ENCODE results near the gene CSGALNACT2. TPM values are rescaled to one million over a fixed set of nuclear protein-coding genes. Genes with fewer than 3 reads are reported as not detected.

The CSGALNACT2 gene
- total RNA-seq, 1 experiment from 2014 or later: 6.4 TPM

- Histone ChIP-seq H3K4me1 (no peaks in the 10 kb centered on the region), H3K9me3 (no peaks in the 10 kb centered on the region), H3K4me3 (ENCODE audit: low read depth, low read length) (no peak overlapping the region), H3K27me3 (replicated peaks; ENCODE audit: control insufficient read depth, insufficient read depth, low read length) (no peaks in the 10 kb centered on the region), H3K36me3 (ENCODE audit: control insufficient read depth, insufficient read depth, low read length) (no peaks in the 10 kb centered on the region)
- no peaks in the 10 kb centered on the region for H3K9me3 Mint-ChIP-seq (ENCODE audit: unreplicated experiment)
- no peaks in the 10 kb centered on the region for H3K4me1 Mint-ChIP-seq (ENCODE audit: low read depth, unreplicated experiment)
- H3K4me3 Mint-ChIP-seq (ENCODE audit: unreplicated experiment): no peak overlapping the region
- no TSS peak for BruUV-seq (replicated peaks)
- no peak overlapping the region for H3K27ac Mint-ChIP-seq (ENCODE audit: unreplicated experiment)
- H3K27me3 Mint-ChIP-seq (ENCODE audit: insufficient read depth, unreplicated experiment): no peaks in the 10 kb centered on the region
- peak in 1 of 2 experiments; percentile 35 for DNase-seq
- TF ChIP-seq CTCF (IDR thresholded peaks at IDR 0.05; ENCODE audit: insufficient read depth in 1 of 2, low read depth in 1 of 2, low read length in 1 of 2, severe bottlenecking in 1 of 2, unreplicated experiment in 1 of 2): no peak
- intact Hi-C loops (cut with micrococcal nuclease; ENCODE audit: unreplicated experiment): loop anchor here (5.0 kb wide), 1 partner anchor 256 kb away; no protein-coding TSS in a partner anchor
- ChIA-PET POLR2A (no interaction called here), CTCF (interaction anchor here (0.7 to 1.1 kb wide), 2 partner anchors 10 to 59 kb away, joined by 3 read pairs; no protein-coding TSS in a partner anchor)
- H3K36me3 Mint-ChIP-seq (ENCODE audit: insufficient read depth, unreplicated experiment): no peaks in the 10 kb centered on the region
These were observed 67.6 kb downstream of the CSGALNACT2 start for GRCh38 chr10:43205681-43206390.

- POLR2A ChIA-PET: no interaction called here
These were observed 68.4 kb downstream of the CSGALNACT2 start for GRCh38 chr10:43206391-43207235.

More at GRCh38 chr10:43206391-43207235, 68.4 kb downstream of the CSGALNACT2 start:
- Histone ChIP-seq H3K27me3 (replicated peaks; ENCODE audit: control insufficient read depth, insufficient read depth, low read length) (no peaks in the 10 kb centered on the region), H3K4me3 (ENCODE audit: low read depth, low read length) (no peak overlapping the region), H3K9me3 (no peaks in the 10 kb centered on the region), H3K36me3 (ENCODE audit: control insufficient read depth, insufficient read depth, low read length) (no peaks in the 10 kb centered on the region), H3K4me1 (no peaks in the 10 kb centered on the region)
- Mint-ChIP-seq H3K9me3 (ENCODE audit: unreplicated experiment) (no peaks in the 10 kb centered on the region), H3K4me1 (ENCODE audit: low read depth, unreplicated experiment) (no peaks in the 10 kb centered on the region), H3K27ac (ENCODE audit: unreplicated experiment) (no peak overlapping the region), H3K4me3 (ENCODE audit: unreplicated experiment) (no peak overlapping the region), H3K36me3 (ENCODE audit: insufficient read depth, unreplicated experiment) (no peaks in the 10 kb centered on the region), H3K27me3 (ENCODE audit: insufficient read depth, unreplicated experiment) (no peaks in the 10 kb centered on the region)
- no TSS peak for BruUV-seq (replicated peaks)
- CTCF ChIA-PET: interaction anchor here (1.1 kb wide), 1 partner anchor 9 kb away, joined by 3 read pairs; no protein-coding TSS in a partner anchor
- peak in 1 of 2 experiments; percentile 34 for DNase-seq
- no peak for TF ChIP-seq CTCF (IDR thresholded peaks at IDR 0.05; ENCODE audit: insufficient read depth in 1 of 2, low read depth in 1 of 2, low read length in 1 of 2, severe bottlenecking in 1 of 2, unreplicated experiment in 1 of 2)
- intact Hi-C loops (cut with micrococcal nuclease; ENCODE audit: unreplicated experiment): loop anchor here (5.0 kb wide), 1 partner anchor 256 kb away; no protein-coding TSS in a partner anchor
